GM12864 (cell line): ENCODE data around the gene TMEM131L.
A peak's percentile ranks its signal among the peaks of the same experiment; 100 is the strongest.
"Not testable (repeated sequence)": the region's sequence is repeated elsewhere in the genome, so short reads cannot be mapped to it uniquely, and the experiment has no call there.

ENCODE experiments used
- DNase-seq: peaks from one replicate; pipeline ENCODE4 v3.0.0-alpha.2; 2011; ENCODE audit warnings: low read depth
- H3K4me3 ChIP-seq: 2 replicates; pipeline ENCODE4 v1.5.1; 2011; ENCODE audit warnings: mild to moderate bottlenecking, low read depth, low read length, control low read depth
- CTCF ChIP-seq: IDR thresholded peaks from 2 replicates; pipeline ENCODE4 v1.5.1; 2011; ENCODE audit warnings: low read depth, mild to moderate bottlenecking, moderate library complexity, low read length, control low read depth, inconsistent platforms; ENCODE audit errors: missing control alignments

The TMEM131L gene

GRCh38 chr4:153469031-153469430 is 2.9 kb downstream of the TMEM131L start:
- peak overlapping the region; percentile 73; the same call in 1 of the 2 replicates for H3K4me3 ChIP-seq
- TF ChIP-seq CTCF, result no peak
- no peak for DNase-seq

- H3K4me3 ChIP-seq, result peak overlapping the region; percentile 26
- not testable (repeated sequence) for DNase-seq
Observed at GRCh38 chr4:153471071-153471697, 5.0 kb downstream of the TMEM131L start.

- DNase-seq, result no peak
- peak overlapping the region; percentile 26 for H3K4me3 ChIP-seq
Observed at GRCh38 chr4:153471698-153472093, 5.5 kb downstream of the TMEM131L start.

GRCh38 chr4:153472122-153473037 is 6.2 kb downstream of the TMEM131L start:
- DNase-seq, result no peak
- no peak for TF ChIP-seq CTCF
- peak overlapping the region; percentile 30; the same call in 1 of the 2 replicates for H3K4me3 ChIP-seq

More at GRCh38 chr4:153471698-153472093, 5.5 kb downstream of the TMEM131L start:
- TF ChIP-seq CTCF, result no peak

GRCh38 chr4:153474251-153474650 is 8.1 kb downstream of the TMEM131L start:
- no peak for DNase-seq
- no peak for TF ChIP-seq CTCF
- H3K4me3 ChIP-seq, result no peak overlapping the region

GRCh38 chr4:153476829-153477574 is 10.8 kb downstream of the TMEM131L start:
- no peak for TF ChIP-seq CTCF
- peak overlapping the region; percentile 1; the same call in 1 of the 2 replicates for H3K4me3 ChIP-seq
- DNase-seq, result no peak

GRCh38 chr4:153479101-153479500 is 12.9 kb downstream of the TMEM131L start:
- no peak overlapping the region; the same call in 1 of the 2 replicates for H3K4me3 ChIP-seq
- TF ChIP-seq CTCF, result no peak
- DNase-seq, result no peak
